Keratinocyte (primary cell): Measurements from ENCODE around the gene SHC3.

ENCODE experiments used
- EZH2 ChIP-seq: IDR thresholded peaks from one replicate; pipeline ENCODE4 v1.6.1; 2012; ENCODE audit warnings: inconsistent platforms, mild to moderate bottlenecking, low read length, moderate library complexity
- TF ChIP-seq, protein P1 (sequence below), 3 experiments: IDR thresholded peaks in 1 of 3; conservative IDR thresholded peaks in 1 of 3; optimal IDR thresholded peaks in 1 of 3; 2 replicates in 2 of 3; 3 replicates in 1 of 3; pipeline versions ENCODE3 to v1.5.1; 2011; ENCODE audit warnings: low read length in 3 of 3, mild to moderate bottlenecking in 3 of 3, moderate library complexity in 2 of 3, control low read depth in 1 of 3, inconsistent platforms in 1 of 3; ENCODE audit not compliant: insufficient read depth in 2 of 3; ENCODE audit errors: extremely low read depth in 1 of 3

DNA sequence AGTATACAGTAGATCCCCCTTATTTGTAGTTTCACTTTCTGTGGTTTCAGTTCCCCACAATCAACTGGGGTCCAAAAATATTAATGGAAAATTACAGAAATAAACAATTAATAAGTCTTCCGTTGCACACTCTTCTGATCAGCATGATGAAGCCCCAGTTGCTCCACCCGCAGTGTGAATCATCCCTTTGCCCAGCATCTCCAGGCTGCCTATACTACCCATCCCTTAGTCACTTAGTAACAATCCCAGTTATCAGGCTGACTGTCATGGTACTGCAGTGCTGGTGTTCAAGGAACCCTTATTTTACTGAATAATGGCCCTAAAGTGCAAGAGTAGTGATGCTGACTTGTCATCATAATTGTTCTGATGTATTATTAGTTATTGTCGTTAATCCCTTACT is 28.9 kb downstream of the SHC3 start:
- TF ChIP-seq, protein P1, sequence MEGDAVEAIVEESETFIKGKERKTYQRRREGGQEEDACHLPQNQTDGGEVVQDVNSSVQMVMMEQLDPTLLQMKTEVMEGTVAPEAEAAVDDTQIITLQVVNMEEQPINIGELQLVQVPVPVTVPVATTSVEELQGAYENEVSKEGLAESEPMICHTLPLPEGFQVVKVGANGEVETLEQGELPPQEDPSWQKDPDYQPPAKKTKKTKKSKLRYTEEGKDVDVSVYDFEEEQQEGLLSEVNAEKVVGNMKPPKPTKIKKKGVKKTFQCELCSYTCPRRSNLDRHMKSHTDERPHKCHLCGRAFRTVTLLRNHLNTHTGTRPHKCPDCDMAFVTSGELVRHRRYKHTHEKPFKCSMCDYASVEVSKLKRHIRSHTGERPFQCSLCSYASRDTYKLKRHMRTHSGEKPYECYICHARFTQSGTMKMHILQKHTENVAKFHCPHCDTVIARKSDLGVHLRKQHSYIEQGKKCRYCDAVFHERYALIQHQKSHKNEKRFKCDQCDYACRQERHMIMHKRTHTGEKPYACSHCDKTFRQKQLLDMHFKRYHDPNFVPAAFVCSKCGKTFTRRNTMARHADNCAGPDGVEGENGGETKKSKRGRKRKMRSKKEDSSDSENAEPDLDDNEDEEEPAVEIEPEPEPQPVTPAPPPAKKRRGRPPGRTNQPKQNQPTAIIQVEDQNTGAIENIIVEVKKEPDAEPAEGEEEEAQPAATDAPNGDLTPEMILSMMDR (optimal IDR thresholded peaks at IDR 0.05 in 1 of 3, IDR thresholded peaks at IDR 0.05 in 1 of 3, conservative IDR thresholded peaks at IDR 0.05 in 1 of 3; ENCODE audit: extremely low read depth in 1 of 3, insufficient read depth in 2 of 3, low read length in 3 of 3) = no peak
- TF ChIP-seq EZH2 = no peak
